ENCODE results near the gene EXOSC1.

The EXOSC1 gene

GRCh38 chr10:97485647-97486281, 40.0 kb upstream of the EXOSC1 start:
- no peak overlapping the region for H3K27ac ChIP-seq
- TF ChIP-seq, protein P1, sequence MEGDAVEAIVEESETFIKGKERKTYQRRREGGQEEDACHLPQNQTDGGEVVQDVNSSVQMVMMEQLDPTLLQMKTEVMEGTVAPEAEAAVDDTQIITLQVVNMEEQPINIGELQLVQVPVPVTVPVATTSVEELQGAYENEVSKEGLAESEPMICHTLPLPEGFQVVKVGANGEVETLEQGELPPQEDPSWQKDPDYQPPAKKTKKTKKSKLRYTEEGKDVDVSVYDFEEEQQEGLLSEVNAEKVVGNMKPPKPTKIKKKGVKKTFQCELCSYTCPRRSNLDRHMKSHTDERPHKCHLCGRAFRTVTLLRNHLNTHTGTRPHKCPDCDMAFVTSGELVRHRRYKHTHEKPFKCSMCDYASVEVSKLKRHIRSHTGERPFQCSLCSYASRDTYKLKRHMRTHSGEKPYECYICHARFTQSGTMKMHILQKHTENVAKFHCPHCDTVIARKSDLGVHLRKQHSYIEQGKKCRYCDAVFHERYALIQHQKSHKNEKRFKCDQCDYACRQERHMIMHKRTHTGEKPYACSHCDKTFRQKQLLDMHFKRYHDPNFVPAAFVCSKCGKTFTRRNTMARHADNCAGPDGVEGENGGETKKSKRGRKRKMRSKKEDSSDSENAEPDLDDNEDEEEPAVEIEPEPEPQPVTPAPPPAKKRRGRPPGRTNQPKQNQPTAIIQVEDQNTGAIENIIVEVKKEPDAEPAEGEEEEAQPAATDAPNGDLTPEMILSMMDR (conservative IDR thresholded peaks at IDR 0.05; ENCODE audit: low read depth, low read length), result no peak
- no peak overlapping the region for H3K4me2 ChIP-seq
- peaks cover 7% of the 10 kb centered on the region; the same call in 1 of the 2 replicates for H4K20me1 ChIP-seq (ENCODE audit: insufficient read depth)
- H3K4me3 ChIP-seq (IDR thresholded peaks at IDR 0.05; ENCODE audit: insufficient read depth, low read depth, low read length), result no peak overlapping the region
- peaks cover 14% of the 10 kb centered on the region for H3K4me1 ChIP-seq (ENCODE audit: low read depth, poor library complexity, severe bottlenecking)
- H2AFZ ChIP-seq (ENCODE audit: low read depth), result no peak overlapping the region
- H3K36me3 ChIP-seq (ENCODE audit: insufficient read depth), result no peaks in the 10 kb centered on the region; the same call in 1 of the 2 replicates
- H3K79me2 ChIP-seq (ENCODE audit: insufficient read depth, low read depth), result peaks cover 53% of the 10 kb centered on the region
- H3K9ac ChIP-seq, result no peak overlapping the region
- H3K27me3 ChIP-seq (ENCODE audit: insufficient read depth, low read depth), result no peaks in the 10 kb centered on the region

DNA sequence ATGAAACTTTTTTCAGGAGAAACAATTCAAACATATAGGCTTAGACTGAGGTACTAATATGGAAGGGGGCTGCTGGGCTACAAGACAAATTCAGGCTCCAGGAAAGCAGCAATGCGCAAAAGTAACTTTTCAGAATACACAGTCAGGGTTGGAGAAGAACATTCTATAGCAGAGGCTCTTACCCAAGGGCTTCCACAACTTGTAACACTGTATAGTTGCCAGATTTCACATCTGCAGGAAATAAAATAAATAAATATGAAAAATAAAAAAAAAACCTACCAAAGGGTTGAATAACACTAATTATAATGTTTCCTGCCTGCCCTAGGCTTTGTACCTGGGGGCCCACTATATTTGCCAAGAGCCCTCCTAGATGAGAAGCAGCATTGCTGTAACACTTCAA, 38.1 kb upstream of the EXOSC1 start:
- H3K36me3 ChIP-seq (ENCODE audit: insufficient read depth), result no peaks in the 10 kb centered on the region; the same call in 1 of the 2 replicates
- H4K20me1 ChIP-seq (ENCODE audit: insufficient read depth), result peaks cover 7% of the 10 kb centered on the region; the same call in 1 of the 2 replicates
- no peak overlapping the region for H3K9ac ChIP-seq
- TF ChIP-seq, protein P1 (conservative IDR thresholded peaks at IDR 0.05; ENCODE audit: low read depth, low read length), result no peak
- H3K4me1 ChIP-seq (ENCODE audit: low read depth, poor library complexity, severe bottlenecking), result peaks cover 11% of the 10 kb centered on the region
- H3K4me2 ChIP-seq, result no peak overlapping the region
- H3K27me3 ChIP-seq (ENCODE audit: insufficient read depth, low read depth), result no peaks in the 10 kb centered on the region
- H3K4me3 ChIP-seq (IDR thresholded peaks at IDR 0.05; ENCODE audit: insufficient read depth, low read depth, low read length), result no peak overlapping the region
- no peak overlapping the region for H2AFZ ChIP-seq (ENCODE audit: low read depth)
- H3K27ac ChIP-seq, result no peak overlapping the region
- peaks cover 35% of the 10 kb centered on the region for H3K79me2 ChIP-seq (ENCODE audit: insufficient read depth, low read depth)

DNA sequence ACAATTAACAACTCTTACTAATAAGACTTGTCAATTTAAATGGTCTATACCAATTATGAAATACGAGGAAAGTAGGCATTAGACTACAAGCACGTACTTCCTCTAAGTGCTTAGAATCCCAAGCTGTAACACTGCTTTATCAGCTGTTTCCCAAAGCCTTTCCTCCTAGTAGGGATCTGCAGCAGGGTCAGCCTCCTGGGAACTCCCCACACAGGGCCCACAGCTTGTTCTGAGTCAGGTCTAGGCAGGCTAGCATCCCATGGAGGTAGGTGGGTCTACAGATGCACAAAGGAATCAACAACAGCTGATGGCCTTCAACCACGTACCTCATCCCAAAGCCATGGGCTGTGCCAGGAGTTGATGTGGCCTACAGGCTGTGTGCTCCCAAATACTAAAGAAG, 37.7 kb upstream of the EXOSC1 start:
- Histone ChIP-seq H3K9ac (no peak overlapping the region), H3K4me2 (no peak overlapping the region), H3K27me3 (ENCODE audit: insufficient read depth, low read depth) (no peaks in the 10 kb centered on the region), H3K4me3 (IDR thresholded peaks at IDR 0.05; ENCODE audit: insufficient read depth, low read depth, low read length) (no peak overlapping the region), H3K79me2 (ENCODE audit: insufficient read depth, low read depth) (peaks cover 31% of the 10 kb centered on the region), H3K27ac (no peak overlapping the region), H3K4me1 (ENCODE audit: low read depth, poor library complexity, severe bottlenecking) (peaks cover 11% of the 10 kb centered on the region), H3K36me3 (ENCODE audit: insufficient read depth) (no peaks in the 10 kb centered on the region; the same call in 1 of the 2 replicates), H4K20me1 (ENCODE audit: insufficient read depth) (peaks cover 7% of the 10 kb centered on the region; the same call in 1 of the 2 replicates), H2AFZ (ENCODE audit: low read depth) (no peak overlapping the region)
- TF ChIP-seq, protein P1 (conservative IDR thresholded peaks at IDR 0.05; ENCODE audit: low read depth, low read length), result no peak

DNA sequence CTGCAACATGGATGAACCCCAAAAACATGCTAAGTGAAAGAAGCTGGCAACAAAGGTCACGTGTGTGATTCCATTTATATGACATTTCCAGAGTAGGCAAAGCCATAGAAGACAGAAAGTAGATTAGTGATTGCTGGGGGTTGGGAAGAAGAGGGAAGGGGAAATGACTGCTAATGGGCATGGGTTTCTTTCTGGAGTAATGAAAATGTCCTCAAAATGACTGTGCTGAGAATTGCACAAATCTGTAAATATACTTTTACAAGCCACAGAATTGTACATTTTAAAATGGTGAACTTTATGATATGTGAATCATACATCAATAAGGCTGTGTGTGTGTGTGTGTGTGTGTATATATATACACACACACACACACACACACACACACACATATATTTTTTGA, 36.6 kb upstream of the EXOSC1 start:
- no peaks in the 10 kb centered on the region; the same call in 1 of the 2 replicates for H3K36me3 ChIP-seq (ENCODE audit: insufficient read depth)
- H4K20me1 ChIP-seq (ENCODE audit: insufficient read depth), result peaks cover 7% of the 10 kb centered on the region; the same call in 1 of the 2 replicates
- H3K4me3 ChIP-seq (IDR thresholded peaks at IDR 0.05; ENCODE audit: insufficient read depth, low read depth, low read length), result no peak overlapping the region
- peaks cover 20% of the 10 kb centered on the region for H3K79me2 ChIP-seq (ENCODE audit: insufficient read depth, low read depth)
- H3K27ac ChIP-seq, result no peak overlapping the region
- H3K27me3 ChIP-seq (ENCODE audit: insufficient read depth, low read depth), result no peaks in the 10 kb centered on the region
- TF ChIP-seq, protein P1 (conservative IDR thresholded peaks at IDR 0.05; ENCODE audit: low read depth, low read length), result no peak
- peaks cover 11% of the 10 kb centered on the region for H3K4me1 ChIP-seq (ENCODE audit: low read depth, poor library complexity, severe bottlenecking)
- H3K9ac ChIP-seq, result no peak overlapping the region
- H2AFZ ChIP-seq (ENCODE audit: low read depth), result no peak overlapping the region
- H3K4me2 ChIP-seq, result no peak overlapping the region
